ENCODE results near the gene PPM1N. TPM values are rescaled to one million over a fixed set of nuclear protein-coding genes. Genes with fewer than 3 reads are reported as not detected.

Gene PPM1N
- total RNA-seq, 1 experiment from 2014 or later, result 0.34 TPM

- peak; percentile 62 for DNase-seq (ENCODE audit: low read depth)
Observed at GRCh38 chr19:45469945-45470761, 28.1 kb upstream of the PPM1N start.

- no peak for DNase-seq (ENCODE audit: low read depth)
Observed at GRCh38 chr19:45470762-45471081, 27.5 kb upstream of the PPM1N start.

GRCh38 chr19:45471111-45471930, 26.9 kb upstream of the PPM1N start:
- DNase-seq (ENCODE audit: low read depth), result no peak

- no peak for DNase-seq (ENCODE audit: low read depth)
Observed at GRCh38 chr19:45471931-45472562, 26.2 kb upstream of the PPM1N start.

GRCh38 chr19:45472563-45473366, 25.5 kb upstream of the PPM1N start:
- no peak for DNase-seq (ENCODE audit: low read depth)

- DNase-seq (ENCODE audit: low read depth), result no peak
Observed at GRCh38 chr19:45473367-45473681, 24.9 kb upstream of the PPM1N start.

GRCh38 chr19:45473682-45474605, 24.3 kb upstream of the PPM1N start:
- DNase-seq (ENCODE audit: low read depth), result no peak

GRCh38 chr19:45474606-45475521, 23.4 kb upstream of the PPM1N start:
- DNase-seq (ENCODE audit: low read depth), result no peak

- no peak for DNase-seq (ENCODE audit: low read depth)
Observed at GRCh38 chr19:45475537-45476291, 22.5 kb upstream of the PPM1N start.

GRCh38 chr19:45476304-45476703, 21.9 kb upstream of the PPM1N start:
- no peak for DNase-seq (ENCODE audit: low read depth)

- no peak for DNase-seq (ENCODE audit: low read depth)
Observed at GRCh38 chr19:45477186-45477585, 21.1 kb upstream of the PPM1N start.

- no peak for DNase-seq (ENCODE audit: low read depth)
Observed at GRCh38 chr19:45477713-45478453, 20.4 kb upstream of the PPM1N start.

- DNase-seq (ENCODE audit: low read depth), result peak; percentile 93
Observed at GRCh38 chr19:45478454-45479238, 19.6 kb upstream of the PPM1N start.

GRCh38 chr19:45483033-45483432, 15.2 kb upstream of the PPM1N start:
- DNase-seq (ENCODE audit: low read depth), result no peak

- no peak for DNase-seq (ENCODE audit: low read depth)
Observed at GRCh38 chr19:45484273-45484945, 13.8 kb upstream of the PPM1N start.

GRCh38 chr19:45485305-45486077, 12.8 kb upstream of the PPM1N start:
- peak; percentile 92 for DNase-seq (ENCODE audit: low read depth)

Measured in HT1080 (cell line).